ENCODE measurements around the gene CAMSAP1. TPM values are rescaled to one million over a fixed set of nuclear protein-coding genes. Genes with fewer than 3 reads are reported as not detected.

The CAMSAP1 gene
- total and polyA plus RNA-seq, 10 donors: 2.4 to 34.3 (median 19.8) TPM

GRCh38 chr9:135761845-135762168 lies 145.5 kb downstream of the CAMSAP1 start:
- intact Hi-C loops (cut with DNase I; ENCODE audit: low total_unique reads): no loop called here
- Histone ChIP-seq H3K9me3 (peaks cover 0 to 22% (median 17%) of the 10 kb centered on the region in 8 donors), H3K4me1 (no peaks in the 10 kb centered on the region), H3K4me3 (no peak overlapping the region), H3K36me3 (peaks cover 0 to 62% (median 0%) of the 10 kb centered on the region in 6 donors), H3K27me3 (replicated peaks in 1 of 7) (no peaks in the 10 kb centered on the region), H3K27ac (no peak overlapping the region)
- WGBS, 5 donors: 83 to 88% (median 86%) methylated on average over 10 to 16 of the region's 16 CpGs
- TF ChIP-seq POLR2AphosphoS5 (IDR thresholded peaks at IDR 0.05) (no peak), CTCF (IDR thresholded peaks at IDR 0.05 in 8 of 11, conservative IDR thresholded peaks at IDR 0.05 in 3 of 11) (no peak), POLR2A (IDR thresholded peaks at IDR 0.05) (no peak)
- DNase-seq: no peak

- intact Hi-C loops (cut with DNase I; ENCODE audit: low total_unique reads): no loop called here
- no peaks in the 10 kb centered on the region for H3K27me3 ChIP-seq (replicated peaks in 1 of 7)
- peaks cover 0 to 62% (median 0%) of the 10 kb centered on the region in 6 donors for H3K36me3 ChIP-seq
- WGBS, 5 donors: 68 to 78% (median 74%) methylated on average over 8 to 20 of the region's 20 CpGs
- no peak overlapping the region for H3K27ac ChIP-seq
- DNase-seq: no peak
- no peak for TF ChIP-seq POLR2AphosphoS5 (IDR thresholded peaks at IDR 0.05)
- TF ChIP-seq POLR2A (IDR thresholded peaks at IDR 0.05): no peak
- TF ChIP-seq CTCF (IDR thresholded peaks at IDR 0.05 in 8 of 11, conservative IDR thresholded peaks at IDR 0.05 in 3 of 11): no peak
- H3K4me3 ChIP-seq: no peak overlapping the region
- H3K4me1 ChIP-seq: no peaks in the 10 kb centered on the region
- H3K9me3 ChIP-seq: peaks cover 0 to 17% (median 13%) of the 10 kb centered on the region in 8 donors
These were observed 146.0 kb downstream of the CAMSAP1 start for GRCh38 chr9:135761150-135761844.

- Histone ChIP-seq H3K9me3 (peaks cover 0 to 12% (median 5%) of the 10 kb centered on the region in 8 donors), H3K27ac (no peak overlapping the region), H3K4me1 (no peaks in the 10 kb centered on the region), H3K27me3 (replicated peaks in 1 of 7) (no peaks in the 10 kb centered on the region), H3K4me3 (no peak overlapping the region), H3K36me3 (peaks cover 0 to 56% (median 0%) of the 10 kb centered on the region in 6 donors)
- WGBS, 5 donors: 84 to 93% (median 88%) methylated on average over 11 to 12 of the region's 12 CpGs
- DNase-seq: no peak
- TF ChIP-seq POLR2AphosphoS5 (IDR thresholded peaks at IDR 0.05) (no peak), CTCF (IDR thresholded peaks at IDR 0.05 in 8 of 11, conservative IDR thresholded peaks at IDR 0.05 in 3 of 11) (no peak), POLR2A (IDR thresholded peaks at IDR 0.05) (no peak)
- intact Hi-C loops (cut with DNase I; ENCODE audit: low total_unique reads): no loop called here
These were observed 146.9 kb downstream of the CAMSAP1 start for GRCh38 chr9:135760465-135760864.

GRCh38 chr9:135759676-135760300 lies 147.6 kb downstream of the CAMSAP1 start:
- intact Hi-C loops (cut with DNase I; ENCODE audit: low total_unique reads): no loop called here
- TF ChIP-seq POLR2A (IDR thresholded peaks at IDR 0.05) (no peak), POLR2AphosphoS5 (IDR thresholded peaks at IDR 0.05) (no peak), CTCF (IDR thresholded peaks at IDR 0.05 in 8 of 11, conservative IDR thresholded peaks at IDR 0.05 in 3 of 11) (no peak)
- H3K4me1 ChIP-seq: no peaks in the 10 kb centered on the region
- no peak overlapping the region for H3K27ac ChIP-seq
- WGBS, 5 donors: 87 to 95% (median 93%) methylated on average over 8 to 24 of the region's 24 CpGs
- no peak for DNase-seq
- peaks cover 0 to 52% (median 0%) of the 10 kb centered on the region in 6 donors for H3K36me3 ChIP-seq
- H3K9me3 ChIP-seq: peaks cover 0 to 8% (median 0%) of the 10 kb centered on the region in 8 donors
- no peak overlapping the region for H3K4me3 ChIP-seq
- no peaks in the 10 kb centered on the region for H3K27me3 ChIP-seq (replicated peaks in 1 of 7)
